Mucosa of rectum (tissue), 2 donors: ENCODE data around the gene ZBTB32.
"Not testable (repeated sequence)": the region's sequence is repeated elsewhere in the genome, so short reads cannot be mapped to it uniquely, and the experiment has no call there.

Source experiments
- H3K27ac ChIP-seq, 2 donors: one replicate each; pipeline ENCODE4 v1.7.0; 2013; ENCODE audit warnings: inconsistent platforms in 2 of 2, low read depth in 2 of 2, low read length in 2 of 2
- H3K27me3 ChIP-seq, 2 donors: one replicate each; pipeline ENCODE4 v1.7.0; 2013; ENCODE audit warnings: low read length in 2 of 2; ENCODE audit not compliant: control insufficient read depth in 2 of 2, insufficient read depth in 2 of 2
- H3K36me3 ChIP-seq, 2 donors: one replicate each; pipeline ENCODE4 v1.7.0; 2013; ENCODE audit warnings: low read length in 2 of 2; ENCODE audit not compliant: control insufficient read depth in 2 of 2, insufficient read depth in 2 of 2
- H3K4me1 ChIP-seq, 2 donors: one replicate each; pipeline ENCODE4 v1.7.0; 2013; ENCODE audit warnings: low read length in 2 of 2, mild to moderate bottlenecking in 1 of 2; ENCODE audit not compliant: control insufficient read depth in 2 of 2, insufficient read depth in 2 of 2
- H3K4me3 ChIP-seq, 2 donors: one replicate each; pipeline ENCODE4 v1.7.0; 2013; ENCODE audit warnings: low read length in 2 of 2
- H3K9ac ChIP-seq, 2 donors: one replicate each; pipeline ENCODE4 v1.7.0; 2013; ENCODE audit warnings: low read length in 2 of 2, low read depth in 1 of 2, mild to moderate bottlenecking in 1 of 2
- H3K9me3 ChIP-seq, 2 donors: one replicate each; pipeline ENCODE4 v1.7.0; 2013; ENCODE audit warnings: low read length in 2 of 2; ENCODE audit not compliant: control insufficient read depth in 2 of 2
- donor health status: healthy.
- donor health status: Normal muscosa, but diverticular disease.

The ZBTB32 gene, protein sequence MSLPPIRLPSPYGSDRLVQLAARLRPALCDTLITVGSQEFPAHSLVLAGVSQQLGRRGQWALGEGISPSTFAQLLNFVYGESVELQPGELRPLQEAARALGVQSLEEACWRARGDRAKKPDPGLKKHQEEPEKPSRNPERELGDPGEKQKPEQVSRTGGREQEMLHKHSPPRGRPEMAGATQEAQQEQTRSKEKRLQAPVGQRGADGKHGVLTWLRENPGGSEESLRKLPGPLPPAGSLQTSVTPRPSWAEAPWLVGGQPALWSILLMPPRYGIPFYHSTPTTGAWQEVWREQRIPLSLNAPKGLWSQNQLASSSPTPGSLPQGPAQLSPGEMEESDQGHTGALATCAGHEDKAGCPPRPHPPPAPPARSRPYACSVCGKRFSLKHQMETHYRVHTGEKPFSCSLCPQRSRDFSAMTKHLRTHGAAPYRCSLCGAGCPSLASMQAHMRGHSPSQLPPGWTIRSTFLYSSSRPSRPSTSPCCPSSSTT

DNA sequence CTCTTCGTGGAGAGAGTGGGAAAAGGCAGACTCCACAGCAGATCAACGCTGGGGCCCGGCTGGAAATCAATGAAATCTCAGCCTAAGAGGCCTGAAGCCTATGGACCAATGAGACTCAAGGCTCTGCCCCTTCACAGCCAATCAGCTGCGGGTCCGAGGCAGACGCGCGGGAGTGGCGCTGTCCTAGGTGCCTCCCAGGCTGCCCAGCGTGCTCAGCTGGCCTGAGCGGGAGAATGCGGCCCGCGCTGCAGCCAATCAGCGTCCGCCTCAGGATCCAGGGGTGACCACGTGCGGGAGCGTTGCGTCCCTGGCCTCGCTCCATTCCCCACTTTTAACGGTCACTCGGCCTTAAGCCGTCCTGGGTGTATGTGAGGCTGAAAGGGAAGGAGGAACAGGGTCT is at the start of gene ZBTB32:
ZBTB32 (plus strand) TSS at position 341 of the 400 bp plus-strand sequence. CDS start 10,069 bp downstream, outside the sequence.
- no peak within 1 kb of the TSS for H3K27ac ChIP-seq
- peaks cover 4 to 5% of the 10 kb centered on the region in 2 donors for H3K4me1 ChIP-seq
- H3K27me3 ChIP-seq, result peaks cover 0 to 2% of the 10 kb centered on the region in 2 donors
- H3K4me3 ChIP-seq, result no peak within 1 kb of the TSS
- no peaks in the 10 kb centered on the region for H3K9me3 ChIP-seq
- no peaks in the 10 kb centered on the region for H3K36me3 ChIP-seq
- no peak within 1 kb of the TSS for H3K9ac ChIP-seq

DNA sequence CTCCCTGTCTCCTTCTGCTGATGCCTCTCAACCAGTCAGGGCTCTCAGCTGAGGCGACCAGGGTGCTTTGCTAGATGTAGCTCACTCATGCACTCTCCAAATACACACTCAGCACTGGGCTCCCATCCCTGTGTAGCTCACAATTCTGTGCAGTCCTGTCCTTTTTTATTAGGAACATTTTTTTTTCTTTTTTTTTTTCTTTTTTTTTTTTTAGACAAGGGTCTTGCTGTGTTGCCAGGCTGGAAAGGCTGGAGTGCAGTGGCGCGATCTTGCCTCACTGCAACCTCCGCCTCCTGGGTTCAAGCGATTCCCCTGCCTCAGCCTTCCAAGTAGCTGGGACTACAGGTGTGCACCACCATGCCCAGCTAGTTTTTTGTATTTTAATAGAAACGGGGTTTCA is 49.5 kb upstream of the ZBTB32 start:
- H3K9ac ChIP-seq, H3K27me3 ChIP-seq, H3K27ac ChIP-seq, H3K4me3 ChIP-seq, H3K4me1 ChIP-seq, H3K9me3 ChIP-seq: not testable (repeated sequence)
- H3K36me3 ChIP-seq, result peaks cover 32 to 55% of the 10 kb centered on the region in 2 donors

DNA sequence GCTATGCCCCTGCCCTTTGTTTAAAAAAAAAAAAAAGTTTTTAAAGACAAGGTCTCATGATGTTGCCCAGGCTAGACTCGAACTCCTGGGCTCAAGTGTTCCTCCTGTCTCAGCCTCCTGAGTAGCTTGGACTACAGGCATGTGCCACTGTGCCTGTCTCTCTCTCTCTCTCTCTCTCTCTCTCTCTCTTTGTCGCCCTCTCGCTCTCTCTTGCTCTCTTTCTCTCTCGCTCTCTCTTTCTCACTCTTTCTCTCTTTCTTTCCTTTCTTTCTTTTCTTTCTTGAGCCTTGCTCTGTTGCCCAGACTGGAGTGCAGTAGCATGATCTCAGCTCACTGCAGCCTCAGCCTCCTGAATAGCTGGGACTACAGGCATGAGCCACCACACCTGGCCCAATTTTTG is 48.8 kb upstream of the ZBTB32 start:
- no peaks in the 10 kb centered on the region for H3K4me1 ChIP-seq
- H3K9me3 ChIP-seq, result no peaks in the 10 kb centered on the region
- no peak overlapping the region for H3K9ac ChIP-seq
- H3K4me3 ChIP-seq, result no peak overlapping the region
- H3K36me3 ChIP-seq, result peaks cover 34 to 54% of the 10 kb centered on the region in 2 donors
- H3K27ac ChIP-seq, result no peak overlapping the region
- H3K27me3 ChIP-seq, result no peaks in the 10 kb centered on the region

DNA sequence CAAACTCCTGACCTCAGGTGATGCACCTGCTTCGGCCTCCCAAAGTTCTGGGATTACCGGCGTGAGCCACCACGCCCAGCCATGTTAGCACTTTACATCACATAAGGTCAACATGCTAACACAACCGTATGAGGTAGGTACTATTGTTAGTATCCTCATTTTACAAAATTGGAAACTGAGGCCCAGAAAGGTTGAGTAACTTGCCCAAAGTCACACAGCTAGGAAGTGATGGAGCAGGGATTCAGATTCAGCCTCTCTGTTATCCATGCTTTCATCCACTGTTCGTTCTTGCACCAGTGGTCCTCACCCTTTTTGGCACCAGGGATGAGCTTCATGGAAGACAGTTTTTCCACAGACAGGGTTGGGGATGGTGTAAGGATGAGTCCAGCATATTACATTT is 47.7 kb upstream of the ZBTB32 start:
- H3K36me3 ChIP-seq, result peaks cover 30 to 53% of the 10 kb centered on the region in 2 donors
- no peak overlapping the region for H3K4me3 ChIP-seq
- no peaks in the 10 kb centered on the region for H3K27me3 ChIP-seq
- no peaks in the 10 kb centered on the region for H3K9me3 ChIP-seq
- no peak overlapping the region for H3K9ac ChIP-seq
- H3K27ac ChIP-seq, result no peak overlapping the region
- H3K4me1 ChIP-seq, result no peaks in the 10 kb centered on the region

DNA sequence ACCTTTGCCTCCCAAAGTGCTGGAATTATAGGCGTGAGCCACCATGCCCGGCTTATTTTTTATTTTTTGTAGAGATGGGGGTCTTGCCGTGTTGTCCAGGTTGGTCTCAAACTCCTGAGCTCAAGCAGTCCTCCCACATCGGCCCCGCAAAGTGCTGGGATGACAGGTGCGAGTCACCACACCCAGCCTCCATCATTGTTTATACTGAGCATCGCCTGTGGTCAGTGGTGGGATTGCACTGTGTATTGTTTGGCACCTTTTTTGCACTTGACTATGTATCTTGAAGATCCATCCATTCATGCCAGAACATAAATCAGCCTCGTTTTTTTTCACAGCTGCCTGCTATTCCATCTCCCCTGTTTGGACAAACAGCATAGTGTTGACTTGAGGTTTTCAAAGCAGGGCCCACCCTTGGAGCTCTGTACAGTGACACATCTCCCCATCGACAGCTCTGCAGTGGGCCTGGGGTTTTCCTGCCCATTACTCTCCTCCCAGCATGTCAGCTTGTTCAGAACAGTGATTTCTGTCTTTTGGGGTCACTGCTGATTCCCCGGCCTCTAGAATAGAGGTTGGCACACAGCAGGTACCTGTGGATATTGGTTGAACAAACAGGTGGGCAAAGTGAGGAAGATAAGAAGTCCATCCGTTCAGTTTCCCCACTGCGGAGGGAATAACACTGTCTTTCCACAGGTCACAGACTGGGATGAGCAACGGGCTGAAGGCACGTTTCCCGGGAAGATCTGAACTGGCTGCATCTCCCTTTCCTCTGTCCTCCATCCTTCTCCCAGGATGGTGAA is 46.3 kb upstream of the ZBTB32 start:
- Histone ChIP-seq H3K27ac (no peak overlapping the region), H3K36me3 (peaks cover 30 to 57% of the 10 kb centered on the region in 2 donors), H3K4me1 (no peaks in the 10 kb centered on the region), H3K27me3 (no peaks in the 10 kb centered on the region), H3K9me3 (no peaks in the 10 kb centered on the region), H3K4me3 (no peak overlapping the region), H3K9ac (no peak overlapping the region)

DNA sequence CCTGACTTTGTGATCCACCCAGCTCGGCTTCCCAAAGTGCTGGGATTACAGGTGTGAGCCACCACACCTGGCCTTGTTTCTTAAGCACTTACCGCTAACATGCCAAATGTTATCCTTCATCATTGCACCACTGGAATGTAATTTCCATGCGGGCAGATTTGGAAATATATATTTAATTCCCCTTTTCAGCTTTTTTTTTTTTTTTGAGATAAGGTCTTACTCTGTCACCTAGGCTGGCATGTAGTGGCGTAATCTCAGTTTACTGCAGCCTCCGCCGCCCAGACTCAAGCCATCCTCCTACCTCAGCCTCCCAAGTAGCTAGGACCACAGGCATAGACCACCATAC is 42.4 kb upstream of the ZBTB32 start:
- Histone ChIP-seq H3K4me3 (no peak overlapping the region), H3K27ac (no peak overlapping the region), H3K9ac (no peak overlapping the region), H3K36me3 (peaks cover 14 to 42% of the 10 kb centered on the region in 2 donors), H3K27me3 (no peaks in the 10 kb centered on the region), H3K9me3 (no peaks in the 10 kb centered on the region), H3K4me1 (no peaks in the 10 kb centered on the region)

DNA sequence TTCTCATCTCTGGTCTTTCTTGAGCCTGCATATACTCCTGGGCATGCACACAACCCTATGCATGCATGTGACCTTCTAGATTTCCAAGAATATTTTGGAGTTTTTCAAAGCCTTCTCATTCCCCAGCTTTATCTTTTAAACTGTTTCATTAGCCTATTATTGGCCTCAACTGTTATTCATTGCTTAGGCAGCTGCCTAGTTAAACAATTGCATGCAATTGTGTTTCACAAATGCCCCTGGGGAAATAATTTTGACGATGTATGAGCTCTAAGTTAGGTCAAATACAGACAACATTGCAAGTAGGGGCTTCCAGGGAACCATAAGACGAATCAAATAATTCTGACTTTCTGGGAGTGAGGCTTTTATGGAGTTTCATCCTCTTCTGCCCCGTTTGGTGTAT is 40.4 kb upstream of the ZBTB32 start:
- H3K4me1 ChIP-seq, result no peaks in the 10 kb centered on the region
- peaks cover 3 to 28% of the 10 kb centered on the region in 2 donors for H3K36me3 ChIP-seq
- no peak overlapping the region for H3K27ac ChIP-seq
- H3K9me3 ChIP-seq, result no peaks in the 10 kb centered on the region
- H3K4me3 ChIP-seq, result no peak overlapping the region
- no peaks in the 10 kb centered on the region for H3K27me3 ChIP-seq
- no peak overlapping the region for H3K9ac ChIP-seq

DNA sequence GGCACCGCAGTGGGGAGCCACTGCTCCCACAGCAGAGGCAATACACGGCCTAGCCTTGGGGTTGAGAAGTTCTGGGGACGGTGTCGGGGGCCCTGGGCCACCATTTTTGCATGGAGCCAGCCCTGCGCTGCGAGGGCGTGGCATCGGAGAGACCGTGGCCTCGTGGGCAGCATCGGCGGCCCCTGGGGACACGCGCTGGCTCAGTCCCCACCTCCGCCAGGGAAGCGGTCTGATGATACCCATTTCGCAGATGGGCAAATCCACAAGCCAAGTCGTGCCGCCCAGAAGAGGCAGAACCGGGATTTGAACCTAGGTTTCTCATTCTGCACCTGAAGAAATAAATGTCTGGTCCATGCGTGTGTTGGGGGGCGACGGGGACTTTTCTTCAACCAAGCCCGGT is 39.2 kb upstream of the ZBTB32 start:
- peaks cover 0 to 5% of the 10 kb centered on the region in 2 donors for H3K27me3 ChIP-seq
- H3K36me3 ChIP-seq, result peaks cover 0 to 21% of the 10 kb centered on the region in 2 donors
- H3K9ac ChIP-seq, result no peak overlapping the region
- no peaks in the 10 kb centered on the region for H3K9me3 ChIP-seq
- no peak overlapping the region for H3K4me3 ChIP-seq
- no peak overlapping the region for H3K27ac ChIP-seq
- peaks cover 0 to 5% of the 10 kb centered on the region in 2 donors for H3K4me1 ChIP-seq

DNA sequence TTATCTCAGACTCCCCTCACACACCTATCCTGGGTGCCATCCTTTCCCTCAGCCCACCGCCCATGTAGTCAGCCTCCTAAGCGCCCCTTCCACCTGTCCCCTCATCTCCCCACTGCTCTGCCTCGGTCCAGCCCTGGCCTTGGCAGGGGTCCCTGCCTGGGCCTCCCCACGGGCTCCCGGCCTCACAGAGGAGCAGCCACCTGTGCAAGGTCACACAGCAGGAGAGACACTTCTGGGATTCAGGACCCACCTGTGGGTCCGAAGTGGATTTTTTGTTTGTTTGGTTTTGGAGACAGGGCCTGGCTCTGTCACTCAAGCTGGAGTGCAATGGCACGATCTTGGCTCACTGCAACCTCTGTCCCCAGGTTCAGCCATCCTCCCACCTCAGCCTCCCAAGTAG is 38.8 kb upstream of the ZBTB32 start:
- Histone ChIP-seq H3K4me1 (peaks cover 0 to 5% of the 10 kb centered on the region in 2 donors), H3K27me3 (peaks cover 0 to 5% of the 10 kb centered on the region in 2 donors), H3K36me3 (peaks cover 0 to 21% of the 10 kb centered on the region in 2 donors), H3K27ac (no peak overlapping the region), H3K9ac (no peak overlapping the region), H3K4me3 (no peak overlapping the region), H3K9me3 (no peaks in the 10 kb centered on the region)

DNA sequence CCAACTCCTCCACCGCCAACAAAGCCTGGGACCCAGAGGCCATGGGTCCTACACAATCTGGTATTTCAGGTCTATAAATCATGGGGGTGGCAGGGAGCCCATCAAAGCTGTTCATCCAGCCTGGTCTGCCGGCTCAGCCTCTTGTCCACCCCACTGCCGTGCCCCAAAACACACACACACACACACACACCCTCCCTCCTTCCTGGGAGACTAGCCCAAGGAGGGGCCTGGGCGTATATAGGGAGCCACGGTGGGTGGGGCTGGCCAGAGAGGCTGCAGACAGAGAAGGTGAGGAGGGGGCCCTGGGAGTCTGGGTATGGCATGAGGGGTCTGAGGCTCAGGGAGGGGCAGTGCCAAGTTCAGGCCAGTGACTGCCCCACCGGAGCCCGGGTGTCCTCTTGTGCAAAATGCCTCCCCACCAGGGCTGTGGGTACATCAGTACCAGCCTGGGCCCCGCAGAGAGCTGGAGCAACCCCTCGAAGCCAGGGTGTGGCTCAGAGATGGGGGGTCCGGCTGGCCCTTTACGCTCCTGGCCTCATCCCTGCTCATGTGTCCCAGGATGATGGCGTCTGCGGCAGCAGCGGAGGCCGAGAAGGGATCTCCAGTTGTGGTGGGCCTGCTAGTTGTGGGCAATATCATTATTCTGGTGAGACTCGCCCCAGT is 38.0 kb upstream of the ZBTB32 start, which contains the start of gene UPK1A:
UPK1A (plus strand) TSS at position 267 of the 663 bp plus-strand sequence; CDS start at position 563, 296 bp downstream.
- no peak within 1 kb of the TSS for H3K4me3 ChIP-seq
- H3K27me3 ChIP-seq, result peaks cover 0 to 5% of the 10 kb centered on the region in 2 donors
- peaks cover 0 to 5% of the 10 kb centered on the region in 2 donors for H3K4me1 ChIP-seq
- H3K27ac ChIP-seq, result no peak within 1 kb of the TSS
- H3K9ac ChIP-seq, result no peak within 1 kb of the TSS
- no peaks in the 10 kb centered on the region for H3K9me3 ChIP-seq
- peaks cover 0 to 14% of the 10 kb centered on the region in 2 donors for H3K36me3 ChIP-seq
